ENCODE results near the gene RAB37. TPM values are rescaled to one million over a fixed set of nuclear protein-coding genes. Genes with fewer than 3 reads are reported as not detected.

Gene RAB37
- total RNA-seq, 1 experiment from 2014 or later: 8.9 TPM

DNA sequence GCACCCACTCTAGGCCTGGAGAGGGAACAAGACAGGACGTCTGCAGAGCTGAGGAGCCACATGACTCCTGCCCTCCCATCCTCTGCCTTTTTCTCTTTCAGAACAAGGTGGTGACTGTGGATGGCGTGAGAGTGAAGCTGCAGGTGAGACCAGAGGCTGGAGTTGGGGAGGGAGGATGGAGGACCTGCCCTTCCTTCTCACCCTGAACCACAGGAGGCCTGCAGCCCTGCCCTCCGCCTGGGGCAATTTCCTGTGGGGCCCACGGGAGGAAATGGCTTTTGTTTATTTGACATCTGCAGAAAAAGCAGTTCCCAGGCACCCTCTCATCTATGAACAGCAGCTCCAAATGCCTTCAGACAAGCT, 5.1 kb downstream of the RAB37 start:
- DNase-seq (ENCODE audit: low spot score): no peak
- H3K4me1 Mint-ChIP-seq: peaks cover 53% of the 10 kb centered on the region
- ChIA-PET POLR2A (no interaction called here), CTCF (interaction anchor here (0.8 to 2.5 kb wide), 5 partner anchors 11 to 122 kb away, joined by 3 to 22 read pairs (median 6); no protein-coding TSS in a partner anchor)
- TF ChIP-seq, protein P1, sequence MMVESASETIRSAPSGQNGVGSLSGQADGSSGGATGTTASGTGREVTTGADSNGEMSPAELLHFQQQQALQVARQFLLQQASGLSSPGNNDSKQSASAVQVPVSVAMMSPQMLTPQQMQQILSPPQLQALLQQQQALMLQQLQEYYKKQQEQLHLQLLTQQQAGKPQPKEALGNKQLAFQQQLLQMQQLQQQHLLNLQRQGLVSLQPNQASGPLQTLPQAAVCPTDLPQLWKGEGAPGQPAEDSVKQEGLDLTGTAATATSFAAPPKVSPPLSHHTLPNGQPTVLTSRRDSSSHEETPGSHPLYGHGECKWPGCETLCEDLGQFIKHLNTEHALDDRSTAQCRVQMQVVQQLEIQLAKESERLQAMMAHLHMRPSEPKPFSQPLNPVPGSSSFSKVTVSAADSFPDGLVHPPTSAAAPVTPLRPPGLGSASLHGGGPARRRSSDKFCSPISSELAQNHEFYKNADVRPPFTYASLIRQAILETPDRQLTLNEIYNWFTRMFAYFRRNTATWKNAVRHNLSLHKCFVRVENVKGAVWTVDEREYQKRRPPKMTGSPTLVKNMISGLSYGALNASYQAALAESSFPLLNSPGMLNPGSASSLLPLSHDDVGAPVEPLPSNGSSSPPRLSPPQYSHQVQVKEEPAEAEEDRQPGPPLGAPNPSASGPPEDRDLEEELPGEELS (CRISPR knock-in tag; IDR thresholded peaks at IDR 0.05): no peak
- TF ChIP-seq, protein P2, sequence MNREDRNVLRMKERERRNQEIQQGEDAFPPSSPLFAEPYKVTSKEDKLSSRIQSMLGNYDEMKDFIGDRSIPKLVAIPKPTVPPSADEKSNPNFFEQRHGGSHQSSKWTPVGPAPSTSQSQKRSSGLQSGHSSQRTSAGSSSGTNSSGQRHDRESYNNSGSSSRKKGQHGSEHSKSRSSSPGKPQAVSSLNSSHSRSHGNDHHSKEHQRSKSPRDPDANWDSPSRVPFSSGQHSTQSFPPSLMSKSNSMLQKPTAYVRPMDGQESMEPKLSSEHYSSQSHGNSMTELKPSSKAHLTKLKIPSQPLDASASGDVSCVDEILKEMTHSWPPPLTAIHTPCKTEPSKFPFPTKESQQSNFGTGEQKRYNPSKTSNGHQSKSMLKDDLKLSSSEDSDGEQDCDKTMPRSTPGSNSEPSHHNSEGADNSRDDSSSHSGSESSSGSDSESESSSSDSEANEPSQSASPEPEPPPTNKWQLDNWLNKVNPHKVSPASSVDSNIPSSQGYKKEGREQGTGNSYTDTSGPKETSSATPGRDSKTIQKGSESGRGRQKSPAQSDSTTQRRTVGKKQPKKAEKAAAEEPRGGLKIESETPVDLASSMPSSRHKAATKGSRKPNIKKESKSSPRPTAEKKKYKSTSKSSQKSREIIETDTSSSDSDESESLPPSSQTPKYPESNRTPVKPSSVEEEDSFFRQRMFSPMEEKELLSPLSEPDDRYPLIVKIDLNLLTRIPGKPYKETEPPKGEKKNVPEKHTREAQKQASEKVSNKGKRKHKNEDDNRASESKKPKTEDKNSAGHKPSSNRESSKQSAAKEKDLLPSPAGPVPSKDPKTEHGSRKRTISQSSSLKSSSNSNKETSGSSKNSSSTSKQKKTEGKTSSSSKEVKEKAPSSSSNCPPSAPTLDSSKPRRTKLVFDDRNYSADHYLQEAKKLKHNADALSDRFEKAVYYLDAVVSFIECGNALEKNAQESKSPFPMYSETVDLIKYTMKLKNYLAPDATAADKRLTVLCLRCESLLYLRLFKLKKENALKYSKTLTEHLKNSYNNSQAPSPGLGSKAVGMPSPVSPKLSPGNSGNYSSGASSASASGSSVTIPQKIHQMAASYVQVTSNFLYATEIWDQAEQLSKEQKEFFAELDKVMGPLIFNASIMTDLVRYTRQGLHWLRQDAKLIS (CRISPR knock-in tag; IDR thresholded peaks at IDR 0.05; ENCODE audit: borderline replicate concordance): no peak
- TF ChIP-seq TP53 (CRISPR knock-in tag; IDR thresholded peaks at IDR 0.05) (no peak), ZNF219 (CRISPR knock-in tag; IDR thresholded peaks at IDR 0.05; ENCODE audit: borderline replicate concordance) (no peak), ZNF317 (CRISPR knock-in tag; IDR thresholded peaks at IDR 0.05; ENCODE audit: borderline replicate concordance, low read depth) (no peak), JUN (CRISPR knock-in tag; IDR thresholded peaks at IDR 0.05) (no peak)
- TF ChIP-seq, protein P3, sequence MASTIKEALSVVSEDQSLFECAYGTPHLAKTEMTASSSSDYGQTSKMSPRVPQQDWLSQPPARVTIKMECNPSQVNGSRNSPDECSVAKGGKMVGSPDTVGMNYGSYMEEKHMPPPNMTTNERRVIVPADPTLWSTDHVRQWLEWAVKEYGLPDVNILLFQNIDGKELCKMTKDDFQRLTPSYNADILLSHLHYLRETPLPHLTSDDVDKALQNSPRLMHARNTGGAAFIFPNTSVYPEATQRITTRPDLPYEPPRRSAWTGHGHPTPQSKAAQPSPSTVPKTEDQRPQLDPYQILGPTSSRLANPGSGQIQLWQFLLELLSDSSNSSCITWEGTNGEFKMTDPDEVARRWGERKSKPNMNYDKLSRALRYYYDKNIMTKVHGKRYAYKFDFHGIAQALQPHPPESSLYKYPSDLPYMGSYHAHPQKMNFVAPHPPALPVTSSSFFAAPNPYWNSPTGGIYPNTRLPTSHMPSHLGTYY (CRISPR knock-in tag; IDR thresholded peaks at IDR 0.05): no peak
- TF ChIP-seq, protein P4, sequence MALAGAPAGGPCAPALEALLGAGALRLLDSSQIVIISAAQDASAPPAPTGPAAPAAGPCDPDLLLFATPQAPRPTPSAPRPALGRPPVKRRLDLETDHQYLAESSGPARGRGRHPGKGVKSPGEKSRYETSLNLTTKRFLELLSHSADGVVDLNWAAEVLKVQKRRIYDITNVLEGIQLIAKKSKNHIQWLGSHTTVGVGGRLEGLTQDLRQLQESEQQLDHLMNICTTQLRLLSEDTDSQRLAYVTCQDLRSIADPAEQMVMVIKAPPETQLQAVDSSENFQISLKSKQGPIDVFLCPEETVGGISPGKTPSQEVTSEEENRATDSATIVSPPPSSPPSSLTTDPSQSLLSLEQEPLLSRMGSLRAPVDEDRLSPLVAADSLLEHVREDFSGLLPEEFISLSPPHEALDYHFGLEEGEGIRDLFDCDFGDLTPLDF (CRISPR knock-in tag; IDR thresholded peaks at IDR 0.05): no peak
- TF ChIP-seq, protein P5, sequence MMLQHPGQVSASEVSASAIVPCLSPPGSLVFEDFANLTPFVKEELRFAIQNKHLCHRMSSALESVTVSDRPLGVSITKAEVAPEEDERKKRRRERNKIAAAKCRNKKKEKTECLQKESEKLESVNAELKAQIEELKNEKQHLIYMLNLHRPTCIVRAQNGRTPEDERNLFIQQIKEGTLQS (CRISPR knock-in tag; conservative IDR thresholded peaks at IDR 0.05): no peak
- H3K36me3 Mint-ChIP-seq: no peaks in the 10 kb centered on the region
- no peak overlapping the region for H3K4me3 Mint-ChIP-seq
- peaks cover 6% of the 10 kb centered on the region for H3K27me3 Mint-ChIP-seq (ENCODE audit: low read depth)
- peaks cover 7% of the 10 kb centered on the region; the same call in 1 of the 2 replicates for H3K9me3 Mint-ChIP-seq
- H3K27ac Mint-ChIP-seq: no peak overlapping the region
- ATAC-seq: no peak

DNA sequence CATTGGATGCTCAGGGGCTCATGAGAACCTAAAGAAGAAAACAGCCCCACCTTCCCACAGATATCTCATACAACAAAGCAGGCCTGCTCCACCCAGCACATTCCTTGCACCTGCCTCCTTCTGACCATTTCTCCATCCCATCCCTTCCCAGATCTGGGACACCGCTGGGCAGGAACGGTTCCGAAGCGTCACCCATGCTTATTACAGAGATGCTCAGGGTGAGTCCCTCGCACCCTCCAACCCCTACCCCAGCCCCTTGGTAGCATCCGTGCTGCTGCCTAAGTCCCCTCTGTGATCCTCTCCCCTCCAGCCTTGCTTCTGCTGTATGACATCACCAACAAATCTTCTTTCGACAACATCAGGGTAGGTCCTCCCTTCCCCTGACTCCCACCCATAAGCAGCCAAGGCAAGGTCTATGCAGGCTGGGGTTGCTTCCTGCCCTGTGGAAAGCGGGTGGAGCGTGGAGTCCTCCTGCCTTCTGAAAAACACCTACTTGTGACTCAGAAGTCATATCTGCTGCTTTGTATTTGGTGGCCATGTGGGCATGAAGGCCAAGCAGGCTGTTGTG, 6.0 kb downstream of the RAB37 start:
- H3K4me3 Mint-ChIP-seq: no peak overlapping the region
- H3K9me3 Mint-ChIP-seq: peaks cover 7% of the 10 kb centered on the region; the same call in 1 of the 2 replicates
- ATAC-seq: no peak
- POLR2A ChIA-PET: no interaction called here
- CTCF ChIA-PET: interaction anchor here (1.3 to 2.5 kb wide), 3 partner anchors 28 to 119 kb away, joined by 6 to 22 read pairs (median 11); no protein-coding TSS in a partner anchor
- no peaks in the 10 kb centered on the region for H3K36me3 Mint-ChIP-seq
- no peak overlapping the region for H3K27ac Mint-ChIP-seq
- H3K4me1 Mint-ChIP-seq: peaks cover 58% of the 10 kb centered on the region
- DNase-seq (ENCODE audit: low spot score): no peak
- peaks cover 6% of the 10 kb centered on the region for H3K27me3 Mint-ChIP-seq (ENCODE audit: low read depth)
- TF ChIP-seq MXD4 (CRISPR knock-in tag; IDR thresholded peaks at IDR 0.05; ENCODE audit: borderline replicate concordance) (no peak), IRF2 (CRISPR knock-in tag; IDR thresholded peaks at IDR 0.05; ENCODE audit: borderline replicate concordance, low read depth) (no peak), PRRX2 (CRISPR knock-in tag; IDR thresholded peaks at IDR 0.05) (no peak), FOXP1 (CRISPR knock-in tag; IDR thresholded peaks at IDR 0.05; ENCODE audit: borderline replicate concordance) (no peak), KAT7 (CRISPR knock-in tag; IDR thresholded peaks at IDR 0.05; ENCODE audit: borderline replicate concordance) (no peak)
- TF ChIP-seq, protein P6, sequence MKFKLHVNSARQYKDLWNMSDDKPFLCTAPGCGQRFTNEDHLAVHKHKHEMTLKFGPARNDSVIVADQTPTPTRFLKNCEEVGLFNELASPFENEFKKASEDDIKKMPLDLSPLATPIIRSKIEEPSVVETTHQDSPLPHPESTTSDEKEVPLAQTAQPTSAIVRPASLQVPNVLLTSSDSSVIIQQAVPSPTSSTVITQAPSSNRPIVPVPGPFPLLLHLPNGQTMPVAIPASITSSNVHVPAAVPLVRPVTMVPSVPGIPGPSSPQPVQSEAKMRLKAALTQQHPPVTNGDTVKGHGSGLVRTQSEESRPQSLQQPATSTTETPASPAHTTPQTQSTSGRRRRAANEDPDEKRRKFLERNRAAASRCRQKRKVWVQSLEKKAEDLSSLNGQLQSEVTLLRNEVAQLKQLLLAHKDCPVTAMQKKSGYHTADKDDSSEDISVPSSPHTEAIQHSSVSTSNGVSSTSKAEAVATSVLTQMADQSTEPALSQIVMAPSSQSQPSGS (CRISPR knock-in tag; IDR thresholded peaks at IDR 0.05; ENCODE audit: borderline replicate concordance, low read depth): no peak
- TF ChIP-seq, protein P2 (CRISPR knock-in tag; IDR thresholded peaks at IDR 0.05; ENCODE audit: borderline replicate concordance): no peak
- TF ChIP-seq, protein P1 (CRISPR knock-in tag; IDR thresholded peaks at IDR 0.05): no peak

Measured in WTC11 (cell line).